GM10847 (cell line): ENCODE data around the gene MMP19.

Source experiments
- POLR2A ChIP-seq: IDR thresholded peaks from 2 replicates; pipeline ENCODE4 v1.6.1; 2011; ENCODE audit not compliant: insufficient read length; ENCODE audit errors: extremely low read depth

MMP19 gene

GRCh38 chr12:55788546-55788945, 54.2 kb downstream of the MMP19 start:
- no peak for TF ChIP-seq POLR2A
